IMR-90 (cell line): ENCODE results near the gene HCFC1R1. TPM values are rescaled to one million over a fixed set of nuclear protein-coding genes. Genes with fewer than 3 reads are reported as not detected.

Experiments
- ATAC-seq: fragments of 200-7000 bp; cut with Tn5 transposase; 2 replicates; pipeline ENCODE4 v1.9.1; 2020; ENCODE audit warnings: low read depth, mild to moderate bottlenecking, moderate library complexity
- BruUV-seq: library from RNA; stranded (reverse); fragments of 400-500 nt; replicated peaks from 2 replicates; lab custom pipeline; 2021; lab: Mats Ljungman, UMichigan
- CTCF ChIA-PET: fragments of 300-600 bp; formaldehyde crosslinking; extraction: SDS; loops from one replicate; lab custom pipeline; 2021; ENCODE audit warnings: antibody characterized with exemption; lab: Yijun Ruan, JAX
- POLR2A ChIA-PET: fragments of 300-600 bp; sonication (Branson Sonifier 250); formaldehyde crosslinking; loops from one replicate; lab custom pipeline; 2022; ENCODE audit warnings: antibody characterized with exemption; ENCODE audit not compliant: unreplicated experiment; lab: Charles Lee
- DNase-seq: peaks from one replicate; pipeline ENCODE4 v3.0.0; 2013
- H2AFZ ChIP-seq: replicated peaks from 2 replicates; pipeline ENCODE3; 2013; ENCODE audit warnings: low read length, mild to moderate bottlenecking; ENCODE audit not compliant: poor library complexity
- H2AK5ac ChIP-seq: 2 replicates; pipeline ENCODE4 v1.6.1; 2013; ENCODE audit warnings: low read depth, low read length, inconsistent platforms
- H2AK9ac ChIP-seq: replicated peaks from 2 replicates; pipeline ENCODE3; 2013; ENCODE audit warnings: mild to moderate bottlenecking, low read depth, low read length, moderate library complexity; ENCODE audit not compliant: poor library complexity
- H2BK120ac ChIP-seq: 2 replicates; pipeline ENCODE4 v1.6.1; 2013; ENCODE audit warnings: low read depth, low read length, inconsistent platforms
- H2BK15ac ChIP-seq: 3 replicates; pipeline ENCODE4 v1.6.1; 2013; ENCODE audit warnings: low read depth, low read length, inconsistent platforms
- H2BK20ac ChIP-seq: 2 replicates; pipeline ENCODE4 v1.6.1; 2013; ENCODE audit warnings: low read depth, mild to moderate bottlenecking, inconsistent platforms, low read length, moderate library complexity
- H2BK5ac ChIP-seq: 2 replicates; pipeline ENCODE4 v1.6.1; 2013; ENCODE audit warnings: mild to moderate bottlenecking, low read depth, low read length, inconsistent platforms; ENCODE audit not compliant: poor library complexity, severe bottlenecking
- H3K14ac ChIP-seq: replicated peaks from 2 replicates; pipeline ENCODE4 v1.6.1; 2013; ENCODE audit warnings: low read depth, low read length, inconsistent platforms
- H3K18ac ChIP-seq: 2 replicates; pipeline ENCODE4 v1.6.1; 2013; ENCODE audit warnings: low read depth, low read length, control low read depth
- H3K23ac ChIP-seq: 2 replicates; pipeline ENCODE4 v1.6.1; 2013; ENCODE audit warnings: low read depth, low read length, inconsistent platforms
- H3K27ac ChIP-seq: 2 replicates; pipeline ENCODE4 v1.5.1; 2013; ENCODE audit warnings: mild to moderate bottlenecking, control low read depth, low read length; ENCODE audit not compliant: insufficient read depth
- H3K27me3 ChIP-seq: 2 replicates; pipeline ENCODE4 v1.6.1; 2013; ENCODE audit warnings: low read length; ENCODE audit not compliant: control insufficient read depth, insufficient read depth
- H3K36me3 ChIP-seq: 2 replicates; pipeline ENCODE4 v1.6.1; 2013; ENCODE audit warnings: low read length, mixed read lengths; ENCODE audit not compliant: control insufficient read depth, insufficient read depth
- H3K4ac ChIP-seq: 2 replicates; pipeline ENCODE4 v1.6.1; 2013; ENCODE audit warnings: low read depth, low read length, inconsistent platforms
- H3K4me1 ChIP-seq: 2 replicates; pipeline ENCODE4 v1.6.1; 2013; ENCODE audit warnings: low read length, mixed read lengths; ENCODE audit not compliant: control insufficient read depth, insufficient read depth
- H3K4me2 ChIP-seq: 2 replicates; pipeline ENCODE4 v1.6.1; 2013; ENCODE audit warnings: low read depth, mild to moderate bottlenecking, control low read depth, low read length, moderate library complexity
- H3K4me3 ChIP-seq: 2 replicates; pipeline ENCODE4 v1.5.1; 2013; ENCODE audit warnings: low read depth, mild to moderate bottlenecking, control low read depth, low read length, moderate library complexity; ENCODE audit not compliant: insufficient read depth
- H3K56ac ChIP-seq: 2 replicates; pipeline ENCODE4 v1.6.1; 2013; ENCODE audit warnings: low read length, inconsistent platforms; ENCODE audit not compliant: insufficient read depth; ENCODE audit errors: extremely low read depth
- H3K79me1 ChIP-seq, 2 experiments: 2 replicates each; pipeline ENCODE4 v1.6.1; 2013; ENCODE audit warnings: low read length in 2 of 2, inconsistent platforms in 1 of 2, low read depth in 1 of 2
- H3K9ac ChIP-seq: 2 replicates; pipeline ENCODE4 v1.6.1; 2013; ENCODE audit warnings: low read depth, low read length, control low read depth
- H3K9me1 ChIP-seq: 2 replicates; pipeline ENCODE4 v1.6.1; 2013; ENCODE audit warnings: low read length, inconsistent platforms; ENCODE audit not compliant: insufficient read depth
- H3K9me3 ChIP-seq: 2 replicates; pipeline ENCODE4 v1.6.1; 2013; ENCODE audit warnings: low read length; ENCODE audit not compliant: control insufficient read depth, insufficient read depth
- H4K20me1 ChIP-seq: 2 replicates; pipeline ENCODE4 v1.6.1; 2013; ENCODE audit warnings: low read length, inconsistent platforms; ENCODE audit not compliant: insufficient read depth
- H4K5ac ChIP-seq: 2 replicates; pipeline ENCODE4 v1.6.1; 2013; ENCODE audit warnings: mild to moderate bottlenecking, low read depth, low read length, control low read depth
- H4K8ac ChIP-seq, 2 experiments: 2 replicates each; pipeline ENCODE4 v1.6.1; 2013; ENCODE audit warnings: low read depth in 2 of 2, low read length in 2 of 2, control low read depth in 1 of 2, inconsistent platforms in 1 of 2
- H4K91ac ChIP-seq: 2 replicates; pipeline ENCODE4 v1.6.1; 2013; ENCODE audit warnings: low read depth, low read length, inconsistent platforms; ENCODE audit not compliant: insufficient read depth
- BHLHE40 ChIP-seq: fragments of 150-350 bp; IDR thresholded peaks from 2 replicates; pipeline ENCODE4 v1.6.1; 2016; ENCODE audit warnings: mild to moderate bottlenecking, low read depth, low read length
- CEBPB ChIP-seq: IDR thresholded peaks from 2 replicates; pipeline ENCODE4 v1.6.1; 2012; ENCODE audit warnings: low read depth, low read length, improper control_type of control experiment
- CTCF ChIP-seq: conservative IDR thresholded peaks from 2 replicates; pipeline ENCODE4 v1.5.1; 2012; ENCODE audit warnings: mild to moderate bottlenecking, low read depth, low read length, improper control_type of control experiment
- ELK1 ChIP-seq: fragments of 150-350 bp; IDR thresholded peaks from 2 replicates; pipeline ENCODE4 v1.6.1; 2016; ENCODE audit warnings: low read depth, mild to moderate bottlenecking, low read length, moderate library complexity, borderline replicate concordance
- FOS ChIP-seq: fragments of 150-350 bp; IDR thresholded peaks from 2 replicates; pipeline ENCODE4 v1.6.1; 2016; ENCODE audit warnings: low read depth, low read length
- MAFK ChIP-seq: IDR thresholded peaks from 2 replicates; pipeline ENCODE4 v1.6.1; 2012; ENCODE audit warnings: low read depth, low read length, improper control_type of control experiment
- MAZ ChIP-seq: IDR thresholded peaks from 2 replicates; pipeline ENCODE4 v1.6.1; 2012; ENCODE audit warnings: low read depth, mild to moderate bottlenecking, low read length, improper control_type of control experiment, moderate library complexity, borderline replicate concordance
- MXI1 ChIP-seq: IDR thresholded peaks from 2 replicates; pipeline ENCODE4 v1.6.1; 2012; ENCODE audit warnings: low read depth, mild to moderate bottlenecking, low read length, moderate library complexity, borderline replicate concordance
- NFE2L2 ChIP-seq: fragments of 150-350 bp; IDR thresholded peaks from 2 replicates; pipeline ENCODE4 v1.6.1; 2016; ENCODE audit warnings: low read depth, mild to moderate bottlenecking, low read length
- POLR2A ChIP-seq: IDR thresholded peaks from 2 replicates; pipeline ENCODE4 v1.6.1; 2012; ENCODE audit warnings: mild to moderate bottlenecking, low read depth, low read length
- RAD21 ChIP-seq: IDR thresholded peaks from 2 replicates; pipeline ENCODE4 v1.6.1; 2012; ENCODE audit warnings: low read length, improper control_type of control experiment
- RCOR1 ChIP-seq: IDR thresholded peaks from 2 replicates; pipeline ENCODE4 v1.6.1; 2012; ENCODE audit warnings: mild to moderate bottlenecking, low read length, improper control_type of control experiment; ENCODE audit not compliant: insufficient replicate concordance
- RFX5 ChIP-seq: IDR thresholded peaks from 2 replicates; pipeline ENCODE4 v1.8.0; 2012; ENCODE audit warnings: low read depth, mild to moderate bottlenecking, low read length, moderate library complexity
- SMC3 ChIP-seq: fragments of 150-350 bp; IDR thresholded peaks from 2 replicates; pipeline ENCODE4 v1.6.1; 2016; ENCODE audit warnings: low read depth, mild to moderate bottlenecking, antibody characterized with exemption, low read length, moderate library complexity
- USF2 ChIP-seq: fragments of 150-350 bp; IDR thresholded peaks from 2 replicates; pipeline ENCODE4 v1.6.1; 2017; ENCODE audit warnings: mild to moderate bottlenecking, antibody characterized with exemption, low read length, low read depth
- WGBS, 2 experiments: methylation state at CpG; one replicate each; pipeline versions ENCODE4 v1.1.5 to v1.1.7; 2013; ENCODE audit warnings: missing lambda C conversion rate in 2 of 2; ENCODE audit not compliant: insufficient read length in 1 of 2; ENCODE audit errors: extremely low coverage in 2 of 2; 5-methylcytosine and 5-hydroxymethylcytosine counted together
- dilution Hi-C: fragments of 300-500 bp; cut with HindIII; formaldehyde crosslinking; loops from one replicate; pipeline ENCODE4 v1.14.3; 2018; ENCODE audit warnings: low sequenced_read_pairs; ENCODE audit not compliant: unreplicated experiment
- in situ Hi-C: fragments of 300-500 bp; cut with MboI; formaldehyde crosslinking; loops from 3 replicates; pipeline ENCODE4 v1.14.3; 2019; ENCODE audit warnings: low sequenced_read_pairs, inconsistent platforms, mixed read lengths
- intact Hi-C: fragments of 100-400 bp; cut with micrococcal nuclease; formaldehyde crosslinking; loops from 2 replicates; pipeline ENCODE4 v1.10.0; 2022
- polyA plus RNA-seq, 3 experiments: library from polyadenylated mRNA; depleted of rRNA; stranded (reverse); fragments of >200 nt; gene quantifications; 2 replicates each; pipeline ENCODE4 v1.2.3, GENCODE V29; 2012; ENCODE audit warnings: low replicate concordance in 1 of 3
- total RNA-seq: library from RNA; depleted of rRNA; stranded (reverse); fragments of >200 nt; gene quantifications from 2 replicates; pipeline ENCODE4 v1.2.3, GENCODE V29; 2012

HCFC1R1 gene
- total and polyA plus RNA-seq, 2 of the 4 experiments (the other 2 are of a cell fraction): 7.2 to 57.9 TPM

GRCh38 chr16:2979669-2980226 is 44.0 kb downstream of the HCFC1R1 start:
- Histone ChIP-seq H4K8ac (no peak overlapping the region), H2AK9ac (no peak overlapping the region), H2BK5ac (no peak overlapping the region), H2BK15ac (no peak overlapping the region), H3K9ac (peak overlapping the region; percentile 57; the same call in 1 of the 2 replicates), H4K20me1 (no peaks in the 10 kb centered on the region), H3K4ac (peak overlapping the region; percentile 61; the same call in 1 of the 2 replicates), H3K14ac (no peak overlapping the region; the same call in 1 of the 2 replicates), H3K27ac (peak overlapping the region; percentile 51; the same call in 1 of the 2 replicates), H3K4me2 (peak overlapping the region; percentile 85), H2AFZ (peak overlapping the region; percentile 98), H3K18ac (no peak overlapping the region), H3K56ac (no peak overlapping the region), H3K9me1 (0 out of 2 replicates have a peak, but pooled peaks cover 4% of the 10 kb centered on the region), H3K27me3 (no peaks in the 10 kb centered on the region), H3K4me1 (peaks cover 6% of the 10 kb centered on the region), H4K5ac (no peak overlapping the region), H2BK20ac (no peak overlapping the region), H2BK120ac (no peak overlapping the region), H3K36me3 (no peaks in the 10 kb centered on the region), H4K91ac (no peak overlapping the region), H3K9me3 (no peaks in the 10 kb centered on the region), H3K79me1 (peaks cover 14 to 22% of the 10 kb centered on the region in 2 experiments), H2AK5ac (peak overlapping the region; percentile 65; the same call in 1 of the 2 replicates), H3K23ac (0 out of 2 replicates have a peak overlapping the region, but pooled peaks have one; percentile 35), H3K4me3 (peak overlapping the region; percentile 94)
- in situ Hi-C loops (no loop called here), dilution Hi-C loops (no loop called here), intact Hi-C loops (no loop called here)
- BruUV-seq: no TSS peak
- ChIA-PET CTCF (interaction anchor here (0.6 kb wide), 1 partner anchor 566 kb away, joined by 3 read pairs; no protein-coding TSS in a partner anchor), POLR2A (interaction anchor here (0.7 kb wide), 1 partner anchor 260 kb away, joined by 3 read pairs; the partner anchor contains the start of gene PRSS27)
- DNase-seq (peak; percentile 2), ATAC-seq (no peak)
- WGBS, 2 experiments: 2% methylated on average over 10 of the region's 43 CpGs; no CpG with 5 or more reads in 1 of the 2 experiments
- TF ChIP-seq SMC3 (no peak), CEBPB (no peak), BHLHE40 (no peak), RAD21 (no peak), MAZ (no peak), CTCF (no peak), RFX5 (no peak), MXI1 (no peak), USF2 (no peak), MAFK (no peak), POLR2A (no peak), NFE2L2 (no peak), FOS (no peak), RCOR1 (no peak), ELK1 (no peak)
